ENCODE measurements around the gene PEG3. TPM values are rescaled to one million over a fixed set of nuclear protein-coding genes. Genes with fewer than 3 reads are reported as not detected.
A peak's percentile ranks its signal among the peaks of the same experiment; 100 is the strongest.

Gene PEG3
- total and polyA plus RNA-seq, 2 of the 13 experiments (the other 11 are each of a cell fraction or from before 2014, with no cell fraction given) = 217 to 394 TPM

GRCh38 chr19:56832352-56832928, 8.1 kb downstream of the PEG3 start:
- Histone ChIP-seq H3K27me3 (ENCODE audit: control insufficient read depth in 1 of 2, insufficient read depth in 2 of 2, low read length in 2 of 2) (no peaks in the 10 kb centered on the region), H3K36me3 (replicated peaks in 1 of 2; ENCODE audit: control insufficient read depth in 1 of 2, insufficient read depth in 2 of 2, low read length in 2 of 2) (peaks cover 20 to 66% of the 10 kb centered on the region in 2 experiments), H2AFZ (ENCODE audit: low read length) (no peak overlapping the region), H3K4me2 (ENCODE audit: low read depth, low read length) (peak overlapping the region; percentile 28; the same call in 1 of the 2 replicates), H3K79me2 (ENCODE audit: insufficient read depth, low read length) (peaks cover 89% of the 10 kb centered on the region), H3K4me1 (ENCODE audit: insufficient read depth, low read length) (peaks cover 80% of the 10 kb centered on the region), H3K4me3 (replicated peaks in 1 of 3; ENCODE audit: insufficient read depth in 1 of 3, low read depth in 2 of 3, low read length in 3 of 3) (peak overlapping the region in 1 of 3 experiments; percentile 18; a peak in 1 of 6 replicates), H3K9ac (ENCODE audit: insufficient read depth, low read depth, low read length) (no peak overlapping the region), H3K27ac (ENCODE audit: extremely low read length, insufficient read depth, low read length) (no peak overlapping the region), H3K9me3 (ENCODE audit: low read length) (no peaks in the 10 kb centered on the region), H4K20me1 (ENCODE audit: insufficient read depth, low read length) (peaks cover 98% of the 10 kb centered on the region)
- ChIA-PET POLR2A (no interaction called here), CTCF (ENCODE audit: low intra/inter-chr PET ratio, low total read pairs) (no interaction called here)
- BruUV-seq (replicated peaks) = no TSS peak
- FAIRE-seq = no peak
- peak; percentile 13 for DNase-seq (ENCODE audit: low spot score)
- WGBS (ENCODE audit: low lambda C conversion rate) = 47% methylated on average over 5 of the region's 5 CpGs
- intact Hi-C loops (cut with micrococcal nuclease; ENCODE audit: unreplicated experiment) (no loop called here), in situ Hi-C loops (cut with HindIII; ENCODE audit: extremely low pct_ligation_motif_present, low pct_unique_long_range_greater_than_20kb) (loop anchor here (10.0 kb wide), 1 partner anchor 232 kb away; no protein-coding TSS in a partner anchor)
- peak; percentile 23; the same call in 1 of the 3 replicates for ATAC-seq
- TF ChIP-seq ARID5B (CRISPR knock-in tag; IDR thresholded peaks at IDR 0.05) (peak; percentile 45), MBNL3 (CRISPR knock-in tag; conservative IDR thresholded peaks at IDR 0.05) (no peak), ZFP91 (CRISPR knock-in tag; IDR thresholded peaks at IDR 0.05; ENCODE audit: borderline replicate concordance) (0 out of 2 replicates have a peak, but pooled peaks have one; percentile 41), THRA (CRISPR knock-in tag; IDR thresholded peaks at IDR 0.05; ENCODE audit: borderline replicate concordance) (no peak), KAT7 (CRISPR knock-in tag; IDR thresholded peaks at IDR 0.05; ENCODE audit: borderline replicate concordance) (no peak), SALL1 (CRISPR knock-in tag; IDR thresholded peaks at IDR 0.05) (0 out of 2 replicates have a peak, but pooled peaks have one; percentile 16), NFAT5 (CRISPR knock-in tag; IDR thresholded peaks at IDR 0.05) (no peak), TFDP2 (CRISPR knock-in tag; IDR thresholded peaks at IDR 0.05) (no peak), RAD51 (IDR thresholded peaks at IDR 0.05; ENCODE audit: borderline replicate concordance) (no peak)

All from HepG2 (cell line).